Esophagus muscularis mucosa (tissue), 4 donors: ENCODE results near the gene CD36. TPM values are rescaled to one million over a fixed set of nuclear protein-coding genes. Genes with fewer than 3 reads are reported as not detected.
A peak's percentile ranks its signal among the peaks of the same experiment; 100 is the strongest.

Experiments used
- DNase-seq: peaks from one replicate; pipeline ENCODE4 v3.0.0-alpha.2; 2017; ENCODE audit errors: extremely low spot score
- H3K27ac ChIP-seq, 4 donors: fragments of 200-600 bp; sonication (generic); replicated peaks in 1 of 4; 1 replicate in 3 of 4; 2 replicates in 1 of 4; pipeline ENCODE4 v1.5.1; 2016 to 2019; ENCODE audit warnings: mild to moderate bottlenecking in 1 of 4
- H3K27me3 ChIP-seq, 4 donors: fragments of 200-600 bp; sonication (generic); one replicate each; pipeline versions ENCODE4 v1.5.1 to v1.6.0; 2016 to 2019
- H3K36me3 ChIP-seq, 4 donors: fragments of 200-600 bp; sonication (generic); one replicate each; pipeline ENCODE4 v1.5.1; 2016 to 2019
- H3K4me1 ChIP-seq, 4 donors: fragments of 200-600 bp; sonication (generic); one replicate each; pipeline ENCODE4 v1.5.1; 2016 to 2019
- H3K4me3 ChIP-seq, 4 donors: fragments of 200-600 bp; sonication (generic); 1 replicate in 2 of 4; 2 replicates in 2 of 4; pipeline ENCODE4 v1.5.1; 2016 to 2019; ENCODE audit warnings: mild to moderate bottlenecking in 4 of 4, moderate library complexity in 1 of 4
- H3K9me3 ChIP-seq, 4 donors: fragments of 200-600 bp; sonication (generic); 1 replicate in 3 of 4; 2 replicates in 1 of 4; pipeline ENCODE4 v1.5.1; 2016 to 2019
- EP300 ChIP-seq: sonication (generic); formaldehyde crosslinking; IDR thresholded peaks from one replicate; pipeline ENCODE4 v1.6.1; 2017; ENCODE audit warnings: antibody characterized with exemption
- POLR2A ChIP-seq: fragments of 450-650 bp; IDR thresholded peaks from one replicate; pipeline ENCODE4 v1.6.1; 2017; ENCODE audit warnings: antibody characterized with exemption, moderate library complexity, mild to moderate bottlenecking, low read depth
- POLR2AphosphoS5 ChIP-seq, 2 donors: sonication (generic); formaldehyde crosslinking; IDR thresholded peaks; one replicate each; pipeline ENCODE4 v1.6.1; 2017; ENCODE audit warnings: antibody characterized with exemption in 2 of 2
- WGBS: methylation state at CpG from one replicate; pipeline ENCODE4 v1.1.5; 2018; 5-methylcytosine and 5-hydroxymethylcytosine counted together
- intact Hi-C: fragments of 100-400 bp; cut with DNase I; formaldehyde crosslinking; loops from one replicate; pipeline ENCODE4 v1.15.1; 2023
- total RNA-seq, 4 donors: library from RNA; depleted of rRNA; stranded (reverse); fragments of >200 nt; gene quantifications; one replicate each; pipeline versions ENCODE4 v1.1.0 to v1.2.1, GENCODE V29; 2016
- TF ChIP-seq, protein P1 (sequence below), 3 experiments: fragments of 200-600 bp in 2 of 3; fragments of 450-650 bp in 1 of 3; sonication (generic) in 2 of 3; IDR thresholded peaks; one replicate each; pipeline ENCODE4 v1.5.1; 2017 to 2019; ENCODE audit warnings: antibody characterized with exemption in 3 of 3, mild to moderate bottlenecking in 2 of 3, moderate library complexity in 1 of 3

Gene CD36
- total RNA-seq, 4 donors from 2014 or later: 61.0 to 148 (median 87.7) TPM

DNA sequence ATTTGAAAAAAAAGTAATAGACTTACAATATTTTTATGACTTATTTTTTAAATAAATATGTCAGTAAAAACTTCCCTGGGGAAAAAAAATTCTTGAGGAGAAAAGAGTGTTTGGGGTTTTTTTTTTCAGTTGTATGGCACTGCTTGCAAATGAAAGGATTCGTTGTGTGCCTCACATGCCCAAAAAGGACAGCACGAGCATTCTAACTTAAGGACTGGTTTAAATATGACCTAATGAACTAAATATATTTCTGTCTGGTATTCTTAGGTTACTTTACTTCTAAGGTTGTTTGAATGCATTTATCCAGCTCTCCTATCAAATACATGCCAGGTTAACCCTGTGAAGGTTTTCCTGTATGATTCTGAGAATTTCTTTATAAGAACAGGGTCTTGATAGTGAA, 988 bp upstream of the CD36 start:
- intact Hi-C loops: no loop called here

DNA sequence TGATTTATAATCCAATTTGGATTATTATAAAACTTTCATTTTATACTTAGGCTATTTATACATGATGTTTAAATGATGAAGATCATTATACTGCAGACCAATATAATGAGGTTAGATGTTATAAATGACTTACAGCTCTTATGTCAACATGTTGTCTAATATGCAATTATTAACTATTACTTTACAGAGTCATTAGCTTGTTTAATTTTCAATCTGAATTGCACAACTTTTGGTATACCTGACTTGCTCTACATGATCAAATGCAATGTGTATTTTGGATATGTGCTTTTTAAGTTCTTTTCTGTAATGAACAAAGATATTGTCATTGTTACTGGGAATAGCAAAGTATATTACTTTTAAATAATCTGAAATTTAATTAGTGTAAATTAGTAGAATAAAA, 569 bp downstream of the CD36 start:
- TF ChIP-seq EP300: no peak
- no peak for TF ChIP-seq POLR2AphosphoS5 (IDR thresholded peaks at IDR 0.05)
- TF ChIP-seq, protein P1, sequence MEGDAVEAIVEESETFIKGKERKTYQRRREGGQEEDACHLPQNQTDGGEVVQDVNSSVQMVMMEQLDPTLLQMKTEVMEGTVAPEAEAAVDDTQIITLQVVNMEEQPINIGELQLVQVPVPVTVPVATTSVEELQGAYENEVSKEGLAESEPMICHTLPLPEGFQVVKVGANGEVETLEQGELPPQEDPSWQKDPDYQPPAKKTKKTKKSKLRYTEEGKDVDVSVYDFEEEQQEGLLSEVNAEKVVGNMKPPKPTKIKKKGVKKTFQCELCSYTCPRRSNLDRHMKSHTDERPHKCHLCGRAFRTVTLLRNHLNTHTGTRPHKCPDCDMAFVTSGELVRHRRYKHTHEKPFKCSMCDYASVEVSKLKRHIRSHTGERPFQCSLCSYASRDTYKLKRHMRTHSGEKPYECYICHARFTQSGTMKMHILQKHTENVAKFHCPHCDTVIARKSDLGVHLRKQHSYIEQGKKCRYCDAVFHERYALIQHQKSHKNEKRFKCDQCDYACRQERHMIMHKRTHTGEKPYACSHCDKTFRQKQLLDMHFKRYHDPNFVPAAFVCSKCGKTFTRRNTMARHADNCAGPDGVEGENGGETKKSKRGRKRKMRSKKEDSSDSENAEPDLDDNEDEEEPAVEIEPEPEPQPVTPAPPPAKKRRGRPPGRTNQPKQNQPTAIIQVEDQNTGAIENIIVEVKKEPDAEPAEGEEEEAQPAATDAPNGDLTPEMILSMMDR (IDR thresholded peaks at IDR 0.05): no peak
- TF ChIP-seq POLR2A: no peak
- intact Hi-C loops: no loop called here
- peaks cover 0 to 22% (median 6%) of the 10 kb centered on the region in 4 donors for H3K4me1 ChIP-seq

More for the DNA sequence above, 988 bp upstream of the CD36 start:
- WGBS: 53% methylated on average over 2 of the region's 2 CpGs
- no peaks in the 10 kb centered on the region for H3K27me3 ChIP-seq
- H3K9me3 ChIP-seq: no peaks in the 10 kb centered on the region
- H3K4me3 ChIP-seq: no peak overlapping the region
- no peak for DNase-seq
- H3K4me1 ChIP-seq: peaks cover 0 to 35% (median 6%) of the 10 kb centered on the region in 4 donors
- TF ChIP-seq POLR2AphosphoS5 (IDR thresholded peaks at IDR 0.05) (no peak), EP300 (no peak), POLR2A (no peak)
- TF ChIP-seq, protein P1 (IDR thresholded peaks at IDR 0.05): no peak
- no peak overlapping the region for H3K27ac ChIP-seq
- H3K36me3 ChIP-seq: no peaks in the 10 kb centered on the region

DNA sequence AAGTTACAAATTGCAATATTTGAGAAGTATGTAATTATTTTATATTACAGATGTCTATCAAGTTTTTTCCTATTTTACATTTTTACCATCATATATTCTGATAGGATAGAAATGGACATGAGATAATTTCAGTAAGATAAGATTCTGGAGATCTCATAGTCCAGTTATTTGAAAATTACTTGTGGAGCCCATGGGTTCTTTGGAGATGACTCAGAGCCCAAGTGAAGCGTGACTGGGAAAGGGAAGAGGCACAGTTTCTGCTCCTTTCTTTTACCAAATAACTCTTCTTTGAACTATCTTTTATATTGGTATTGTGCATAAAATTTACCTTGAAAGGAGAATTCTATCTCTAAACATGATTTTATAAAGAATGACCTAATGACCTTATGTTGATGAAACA, 2.4 kb downstream of the CD36 start:
- WGBS: 67% methylated on average over 1 of the region's 1 CpG
- Histone ChIP-seq H3K36me3 (peaks cover 0 to 15% (median 0%) of the 10 kb centered on the region in 4 donors), H3K27ac (no peak overlapping the region), H3K9me3 (no peaks in the 10 kb centered on the region), H3K4me1 (peaks cover 0 to 6% (median 3%) of the 10 kb centered on the region in 4 donors), H3K27me3 (no peaks in the 10 kb centered on the region), H3K4me3 (peak overlapping the region; percentile 2 to 41 (median 8))
- intact Hi-C loops: no loop called here
- TF ChIP-seq POLR2A: no peak
- TF ChIP-seq, protein P1 (IDR thresholded peaks at IDR 0.05): no peak
- TF ChIP-seq EP300: no peak
- TF ChIP-seq POLR2AphosphoS5 (IDR thresholded peaks at IDR 0.05): no peak
- no peak for DNase-seq

More for the DNA sequence above, 569 bp downstream of the CD36 start:
- no peaks in the 10 kb centered on the region for H3K27me3 ChIP-seq
- no peak for DNase-seq
- H3K27ac ChIP-seq: no peak overlapping the region
- no peaks in the 10 kb centered on the region for H3K9me3 ChIP-seq
- peak overlapping the region; percentile 9 to 41 (median 16) for H3K4me3 ChIP-seq
- H3K36me3 ChIP-seq: no peaks in the 10 kb centered on the region

DNA sequence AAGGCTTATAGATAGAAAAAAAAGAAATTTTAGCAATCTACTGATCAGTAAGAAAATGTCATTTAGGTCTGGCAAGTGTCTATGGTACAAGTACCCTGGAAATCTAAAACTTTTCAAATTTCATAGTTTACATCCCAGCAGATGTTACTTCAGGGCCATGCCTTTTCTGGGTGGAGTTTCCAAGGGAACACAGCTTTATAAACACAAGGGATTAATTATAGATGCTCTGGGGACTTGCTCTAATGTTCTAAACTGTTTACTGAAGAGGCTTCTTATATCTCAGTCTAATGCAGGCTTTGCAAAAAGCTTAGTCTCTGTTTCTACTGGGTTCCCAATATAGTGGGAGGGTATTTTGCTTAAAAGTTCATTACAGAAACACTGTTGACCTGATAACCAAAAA, 3.1 kb downstream of the CD36 start:
- Histone ChIP-seq H3K4me3 (peak overlapping the region in 1 of 4 donors; percentile 2), H3K27me3 (no peaks in the 10 kb centered on the region), H3K27ac (no peak overlapping the region), H3K9me3 (no peaks in the 10 kb centered on the region), H3K4me1 (peaks cover 0 to 6% (median 0%) of the 10 kb centered on the region in 4 donors), H3K36me3 (peaks cover 0 to 22% (median 0%) of the 10 kb centered on the region in 4 donors)
- intact Hi-C loops: no loop called here
- TF ChIP-seq EP300 (no peak), POLR2AphosphoS5 (IDR thresholded peaks at IDR 0.05) (no peak), POLR2A (no peak)
- TF ChIP-seq, protein P1 (IDR thresholded peaks at IDR 0.05): no peak
- no peak for DNase-seq

DNA sequence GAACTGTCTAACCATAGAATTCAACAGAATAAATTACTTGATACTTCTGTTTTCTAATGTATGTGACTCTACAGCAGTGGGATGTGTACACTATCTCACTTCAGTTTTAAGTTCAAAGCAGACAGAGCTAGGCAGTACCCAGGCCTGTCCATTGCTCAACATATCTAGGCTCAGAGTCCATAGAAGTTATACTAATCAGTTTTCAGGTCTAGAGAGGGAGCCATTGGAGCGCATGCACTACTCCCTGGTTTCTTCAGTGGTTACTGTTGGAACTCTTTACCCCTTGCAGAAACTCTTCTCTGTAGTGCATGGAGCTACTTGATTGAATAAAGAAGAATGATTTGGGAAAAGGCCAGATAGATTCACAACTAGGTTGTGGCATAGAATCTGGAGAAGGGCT, 4.4 kb downstream of the CD36 start:
- no peaks in the 10 kb centered on the region for H3K27me3 ChIP-seq
- no peaks in the 10 kb centered on the region for H3K4me1 ChIP-seq
- H3K27ac ChIP-seq: no peak overlapping the region
- TF ChIP-seq POLR2A (no peak), POLR2AphosphoS5 (IDR thresholded peaks at IDR 0.05) (no peak), EP300 (no peak)
- TF ChIP-seq, protein P1 (IDR thresholded peaks at IDR 0.05): no peak
- no peak overlapping the region for H3K4me3 ChIP-seq
- no peaks in the 10 kb centered on the region for H3K9me3 ChIP-seq
- WGBS: 92% methylated on average over 1 of the region's 1 CpG
- intact Hi-C loops: no loop called here
- H3K36me3 ChIP-seq: peaks cover 0 to 35% (median 0%) of the 10 kb centered on the region in 4 donors
- no peak for DNase-seq
